Stimulated activated naive CD4-positive, alpha-beta T cell (primary cell): ENCODE results near the gene HIP1R.
"Not testable (repeated sequence)": the region's sequence is repeated elsewhere in the genome, so short reads cannot be mapped to it uniquely, and the experiment has no call there.

Experiments used
- DNase-seq, 6 experiments: peaks; one replicate each; lab custom pipeline; 2025; lab: John Stamatoyannopoulos, UW

Gene HIP1R

GRCh38 chr12:122892724-122893123 lies 57.5 kb downstream of the HIP1R start:
- DNase-seq, result not testable (repeated sequence)

- no peak for DNase-seq
These were observed 58.2 kb downstream of the HIP1R start for GRCh38 chr12:122893208-122894153.

- peak in 2 of 6 experiments; percentile 11 to 53 for DNase-seq
These were observed 59.2 kb downstream of the HIP1R start for GRCh38 chr12:122894193-122895121.

- peak in 1 of 6 experiments; percentile 47 for DNase-seq
These were observed 60.1 kb downstream of the HIP1R start for GRCh38 chr12:122895320-122895703.

- peak; percentile 83 to 94 (median 86) for DNase-seq
These were observed 60.7 kb downstream of the HIP1R start, which contains the start of gene VPS37B for GRCh38 chr12:122895704-122896636. Gene VPS37B (minus strand): TSS chr12:122896124. CDS start chr12:122896062, 62 bp downstream.

- DNase-seq, result no peak
These were observed 61.4 kb downstream of the HIP1R start for GRCh38 chr12:122896662-122897061.

- no peak for DNase-seq
These were observed 64.6 kb downstream of the HIP1R start for GRCh38 chr12:122899887-122900286.

GRCh38 chr12:122902854-122903692 lies 67.8 kb downstream of the HIP1R start:
- DNase-seq, result no peak

- no peak for DNase-seq
These were observed 68.4 kb downstream of the HIP1R start for GRCh38 chr12:122903693-122904034.

- DNase-seq, result not testable (repeated sequence)
These were observed 70.0 kb downstream of the HIP1R start for GRCh38 chr12:122905258-122905657.

GRCh38 chr12:122908915-122909314 lies 73.7 kb downstream of the HIP1R start:
- no peak for DNase-seq

GRCh38 chr12:122909442-122910288 lies 74.4 kb downstream of the HIP1R start:
- DNase-seq, result no peak
